Keratinocyte (primary cell): ENCODE data around the gene CPEB3. TPM values are rescaled to one million over a fixed set of nuclear protein-coding genes. Genes with fewer than 3 reads are reported as not detected.

Experiments used
- DNase-seq: peaks from one replicate; pipeline ENCODE4 v3.0.0-alpha.2; 2011; ENCODE audit warnings: low read depth, missing footprints, low spot score
- FAIRE-seq: peaks from 2 replicates; lab custom pipeline; 2011; peaks lifted over from hg19 to GRCh38; lab: Jason Lieb, UNC
- H2AFZ ChIP-seq: 2 replicates; pipeline ENCODE4 v1.6.0; 2012; ENCODE audit warnings: low read length, control low read depth, inconsistent platforms; ENCODE audit not compliant: control insufficient read depth
- H3K27ac ChIP-seq: 2 replicates; pipeline ENCODE4 v1.5.1; 2011; ENCODE audit warnings: low read length; ENCODE audit not compliant: control insufficient read depth, insufficient read depth
- H3K27me3 ChIP-seq: 3 replicates; pipeline ENCODE4 v1.6.0; 2011; ENCODE audit warnings: low read length; ENCODE audit not compliant: control insufficient read depth, insufficient read depth; ENCODE audit errors: extremely low read depth
- H3K36me3 ChIP-seq, 2 experiments: 2 replicates in 1 of 2; 3 replicates in 1 of 2; pipeline ENCODE4 v1.5.1; 2011; ENCODE audit warnings: low read length in 2 of 2, mild to moderate bottlenecking in 1 of 2; ENCODE audit not compliant: control insufficient read depth in 2 of 2, insufficient read depth in 2 of 2; ENCODE audit errors: extremely low read depth in 1 of 2
- H3K4me1 ChIP-seq: 3 replicates; pipeline ENCODE4 v1.5.1; 2011; ENCODE audit warnings: low read length; ENCODE audit not compliant: control insufficient read depth, insufficient read depth; ENCODE audit errors: extremely low read depth
- H3K4me2 ChIP-seq: 3 replicates; pipeline ENCODE4 v1.6.0; 2011; ENCODE audit warnings: low read depth, low read length; ENCODE audit not compliant: control insufficient read depth, insufficient read depth; ENCODE audit errors: extremely low read depth
- H3K4me3 ChIP-seq, 3 experiments: fragments of 200-600 bp in 1 of 3; sonication (generic) in 1 of 3; 2 replicates in 2 of 3; 3 replicates in 1 of 3; pipeline ENCODE4 v1.5.1; 2011 to 2016; ENCODE audit warnings: low read length in 3 of 3, mild to moderate bottlenecking in 3 of 3, control low read depth in 2 of 3, inconsistent platforms in 1 of 3, low read depth in 1 of 3, mixed read lengths in 1 of 3, mixed run types in 1 of 3, moderate library complexity in 1 of 3; ENCODE audit not compliant: control insufficient read depth in 2 of 3, insufficient read depth in 2 of 3; ENCODE audit errors: extremely low read depth in 1 of 3
- H3K79me2 ChIP-seq: 2 replicates; pipeline ENCODE4 v1.6.0; 2012; ENCODE audit warnings: low read length; ENCODE audit not compliant: control insufficient read depth, insufficient read depth
- H3K9ac ChIP-seq: 3 replicates; pipeline ENCODE4 v1.6.0; 2011; ENCODE audit warnings: low read length; ENCODE audit not compliant: control insufficient read depth, insufficient read depth; ENCODE audit errors: extremely low read depth
- H3K9me1 ChIP-seq: 3 replicates; pipeline ENCODE4 v1.6.0; 2011; ENCODE audit warnings: low read length; ENCODE audit not compliant: control insufficient read depth, insufficient read depth; ENCODE audit errors: extremely low read depth
- H3K9me3 ChIP-seq: 2 replicates; pipeline ENCODE4 v1.5.1; 2012; ENCODE audit warnings: low read depth, low read length; ENCODE audit not compliant: control insufficient read depth
- H4K20me1 ChIP-seq: 3 replicates; pipeline ENCODE4 v1.6.0; 2011; ENCODE audit warnings: low read length; ENCODE audit not compliant: control insufficient read depth, insufficient read depth; ENCODE audit errors: extremely low read depth
- EZH2 ChIP-seq: IDR thresholded peaks from one replicate; pipeline ENCODE4 v1.6.1; 2012; ENCODE audit warnings: inconsistent platforms, mild to moderate bottlenecking, low read length, moderate library complexity
- dilution Hi-C: fragments of 300-500 bp; cut with MboI; formaldehyde crosslinking; loops from one replicate; pipeline ENCODE4 v1.7.0; 2020; ENCODE audit warnings: low sequenced_read_pairs; ENCODE audit not compliant: extremely low pct_ligation_motif_present
- polyA plus RNA-seq, 5 experiments: library from polyadenylated mRNA; depleted of rRNA in 3 of 5; stranded (reverse) in 3 of 5; stranded (forward) in 1 of 5; unstranded in 1 of 5; fragments of >200 nt; gene quantifications; 1 replicate in 1 of 5; 2 replicates in 3 of 5; 3 replicates in 1 of 5; pipeline versions ENCODE4 v1.2.1 to v1.2.3, GENCODE V29; 2011 to 2012; ENCODE audit warnings: missing spikeins in 2 of 5, low read depth in 1 of 5, low replicate concordance in 1 of 5
- TF ChIP-seq, protein P1 (sequence below), 3 experiments: IDR thresholded peaks in 1 of 3; conservative IDR thresholded peaks in 1 of 3; optimal IDR thresholded peaks in 1 of 3; 2 replicates in 2 of 3; 3 replicates in 1 of 3; pipeline versions ENCODE3 to v1.5.1; 2011; ENCODE audit warnings: low read length in 3 of 3, mild to moderate bottlenecking in 3 of 3, moderate library complexity in 2 of 3, control low read depth in 1 of 3, inconsistent platforms in 1 of 3; ENCODE audit not compliant: insufficient read depth in 2 of 3; ENCODE audit errors: extremely low read depth in 1 of 3

CPEB3 gene
- polyA plus RNA-seq, 1 donor (not counting 4 experiments of a cell fraction or from before 2014, with no cell fraction given), result 0.47 TPM

DNA sequence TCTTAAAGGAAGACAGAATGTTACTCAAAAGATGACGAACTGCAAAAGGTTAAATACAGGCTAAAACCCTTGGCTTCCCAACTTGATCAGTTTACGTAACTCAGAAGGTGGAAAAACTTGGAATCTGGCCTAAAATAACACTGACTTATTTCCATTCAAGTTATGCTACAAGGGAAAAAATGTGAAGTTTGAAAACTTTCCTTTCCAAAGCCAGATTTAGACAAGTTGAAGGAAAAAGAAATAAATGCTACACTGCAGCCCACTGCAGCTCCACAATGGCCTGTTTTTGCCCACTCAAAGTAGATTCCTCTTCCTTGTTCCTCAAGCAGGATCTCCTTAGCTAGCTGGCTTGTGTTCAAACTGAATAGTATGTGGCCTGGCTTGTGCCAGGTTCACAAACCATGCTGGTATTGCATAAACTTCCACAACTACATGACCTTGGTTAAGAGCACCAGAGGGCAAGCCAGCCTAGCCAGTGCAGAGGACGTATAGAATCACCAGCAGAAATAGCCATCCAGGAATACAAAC lies 166.2 kb downstream of the CPEB3 start:
- Histone ChIP-seq H3K79me2 (no peaks in the 10 kb centered on the region), H3K27ac (no peak overlapping the region), H3K27me3 (no peaks in the 10 kb centered on the region), H3K4me2 (no peak overlapping the region), H3K36me3 (no peaks in the 10 kb centered on the region), H3K9me1 (no peaks in the 10 kb centered on the region), H3K4me1 (peaks cover 17% of the 10 kb centered on the region), H4K20me1 (no peaks in the 10 kb centered on the region), H3K9ac (no peak overlapping the region), H3K9me3 (no peaks in the 10 kb centered on the region), H3K4me3 (no peak overlapping the region), H2AFZ (no peak overlapping the region)
- dilution Hi-C loops, result loop anchor here (5.0 kb wide), 1 partner anchor 63 kb away; no protein-coding TSS in a partner anchor
- no peak for TF ChIP-seq EZH2
- TF ChIP-seq, protein P1, sequence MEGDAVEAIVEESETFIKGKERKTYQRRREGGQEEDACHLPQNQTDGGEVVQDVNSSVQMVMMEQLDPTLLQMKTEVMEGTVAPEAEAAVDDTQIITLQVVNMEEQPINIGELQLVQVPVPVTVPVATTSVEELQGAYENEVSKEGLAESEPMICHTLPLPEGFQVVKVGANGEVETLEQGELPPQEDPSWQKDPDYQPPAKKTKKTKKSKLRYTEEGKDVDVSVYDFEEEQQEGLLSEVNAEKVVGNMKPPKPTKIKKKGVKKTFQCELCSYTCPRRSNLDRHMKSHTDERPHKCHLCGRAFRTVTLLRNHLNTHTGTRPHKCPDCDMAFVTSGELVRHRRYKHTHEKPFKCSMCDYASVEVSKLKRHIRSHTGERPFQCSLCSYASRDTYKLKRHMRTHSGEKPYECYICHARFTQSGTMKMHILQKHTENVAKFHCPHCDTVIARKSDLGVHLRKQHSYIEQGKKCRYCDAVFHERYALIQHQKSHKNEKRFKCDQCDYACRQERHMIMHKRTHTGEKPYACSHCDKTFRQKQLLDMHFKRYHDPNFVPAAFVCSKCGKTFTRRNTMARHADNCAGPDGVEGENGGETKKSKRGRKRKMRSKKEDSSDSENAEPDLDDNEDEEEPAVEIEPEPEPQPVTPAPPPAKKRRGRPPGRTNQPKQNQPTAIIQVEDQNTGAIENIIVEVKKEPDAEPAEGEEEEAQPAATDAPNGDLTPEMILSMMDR (optimal IDR thresholded peaks at IDR 0.05 in 1 of 3, IDR thresholded peaks at IDR 0.05 in 1 of 3, conservative IDR thresholded peaks at IDR 0.05 in 1 of 3; ENCODE audit: extremely low read depth in 1 of 3, insufficient read depth in 2 of 3, low read length in 3 of 3), result no peak
- FAIRE-seq, result no peak
- no peak for DNase-seq

DNA sequence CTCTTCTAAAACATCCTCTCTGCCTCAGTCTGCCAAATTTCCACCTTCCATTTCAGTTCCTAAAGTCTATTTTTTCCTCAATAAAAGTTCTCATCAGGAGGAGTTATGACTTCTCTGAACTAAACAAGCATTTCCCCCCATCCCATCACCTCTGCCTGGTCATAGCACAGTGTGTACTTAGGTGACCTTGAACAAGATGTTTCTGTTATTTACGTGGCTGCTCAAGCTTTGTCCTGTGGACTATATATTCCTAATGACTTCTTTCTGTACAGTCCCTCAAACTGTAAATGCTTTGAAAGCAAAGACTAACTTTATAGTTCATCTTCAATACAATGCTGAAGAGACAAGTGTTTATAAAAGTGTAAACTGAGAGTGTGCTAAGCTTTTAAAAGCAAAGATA lies 166.9 kb downstream of the CPEB3 start:
- Histone ChIP-seq H3K4me1 (peaks cover 17% of the 10 kb centered on the region), H3K4me3 (no peak overlapping the region), H3K4me2 (no peak overlapping the region), H3K36me3 (no peaks in the 10 kb centered on the region), H3K79me2 (no peaks in the 10 kb centered on the region), H3K9ac (no peak overlapping the region), H2AFZ (no peak overlapping the region), H3K9me3 (no peaks in the 10 kb centered on the region), H3K27me3 (no peaks in the 10 kb centered on the region), H3K9me1 (no peaks in the 10 kb centered on the region), H3K27ac (no peak overlapping the region), H4K20me1 (no peaks in the 10 kb centered on the region)
- TF ChIP-seq, protein P1 (optimal IDR thresholded peaks at IDR 0.05 in 1 of 3, IDR thresholded peaks at IDR 0.05 in 1 of 3, conservative IDR thresholded peaks at IDR 0.05 in 1 of 3; ENCODE audit: extremely low read depth in 1 of 3, insufficient read depth in 2 of 3, low read length in 3 of 3), result no peak
- no peak for TF ChIP-seq EZH2
- DNase-seq (no peak), FAIRE-seq (no peak)
- dilution Hi-C loops, result loop anchor here (5.0 kb wide), 1 partner anchor 63 kb away; no protein-coding TSS in a partner anchor
